CD4-positive, alpha-beta T cell (primary cell): ENCODE measurements around the gene TPD52L1. TPM values are rescaled to one million over a fixed set of nuclear protein-coding genes. Genes with fewer than 3 reads are reported as not detected.

ENCODE experiments used
- ATAC-seq: fragments of 200-7000 bp; cut with Tn5 transposase; one replicate; pipeline ENCODE4 v1.10.0; 2022; ENCODE audit warnings: mild to moderate bottlenecking; ENCODE audit not compliant: poor library complexity
- CTCF ChIA-PET: fragments of 350-600 bp; sonication (Branson Sonifier 250); formaldehyde crosslinking; loops from one replicate; lab custom pipeline; 2021; ENCODE audit warnings: antibody characterized with exemption, inconsistent platforms; lab: Charles Lee
- POLR2A ChIA-PET: fragments of 350-600 bp; sonication (Branson Sonifier 250); formaldehyde crosslinking; loops from one replicate; lab custom pipeline; 2021; ENCODE audit warnings: antibody characterized with exemption, inconsistent platforms; lab: Charles Lee
- DNase-seq, 14 experiments: peaks; one replicate each; pipeline ENCODE4 v3.0.0-alpha.2; 2013 to 2020; ENCODE audit warnings: mixed read lengths in 2 of 14
- H3K27ac ChIP-seq, 2 donors: one replicate each; pipeline versions ENCODE4 v1.5.1 to v1.7.0; 2013; ENCODE audit warnings: low read length in 2 of 2, low read depth in 1 of 2, mild to moderate bottlenecking in 1 of 2
- H3K27me3 ChIP-seq, 2 experiments: 1 replicate in 1 of 2; 2 replicates in 1 of 2; pipeline versions ENCODE4 v1.6.1 to v1.7.0; 2013; ENCODE audit warnings: low read length in 2 of 2, control low read depth in 1 of 2, mild to moderate bottlenecking in 1 of 2, moderate library complexity in 1 of 2; ENCODE audit not compliant: insufficient read depth in 2 of 2, control insufficient read depth in 1 of 2
- H3K36me3 ChIP-seq: one replicate; pipeline ENCODE4 v1.6.1; 2013; ENCODE audit warnings: low read length, control low read depth; ENCODE audit not compliant: insufficient read depth
- H3K4me1 ChIP-seq: one replicate; pipeline ENCODE4 v1.6.1; 2013; ENCODE audit warnings: low read length, control low read depth; ENCODE audit not compliant: insufficient read depth
- H3K4me3 ChIP-seq: one replicate; pipeline ENCODE4 v1.5.1; 2013; ENCODE audit warnings: mild to moderate bottlenecking, low read length, moderate library complexity
- H3K9me3 ChIP-seq, 2 experiments: 1 replicate in 1 of 2; 2 replicates in 1 of 2; pipeline versions ENCODE4 v1.6.1 to v1.7.0; 2013; ENCODE audit warnings: low read length in 2 of 2, mild to moderate bottlenecking in 2 of 2, control low read depth in 1 of 2, moderate library complexity in 1 of 2; ENCODE audit not compliant: control insufficient read depth in 1 of 2, insufficient read depth in 1 of 2
- H3K27ac Mint-ChIP-seq: one replicate; pipeline ENCODE4 v1.8.0; 2020; ENCODE audit warnings: mixed read lengths
- H3K27me3 Mint-ChIP-seq: one replicate; pipeline ENCODE4 v1.8.0; 2021; ENCODE audit warnings: mixed read lengths
- H3K36me3 Mint-ChIP-seq: one replicate; pipeline ENCODE4 v1.8.0; 2021; ENCODE audit warnings: low read depth, mixed read lengths
- H3K4me1 Mint-ChIP-seq: one replicate; pipeline ENCODE4 v1.8.0; 2021; ENCODE audit warnings: low read depth, mixed read lengths
- H3K4me3 Mint-ChIP-seq: one replicate; pipeline ENCODE4 v1.8.0; 2020; ENCODE audit warnings: mild to moderate bottlenecking, mixed read lengths
- H3K9me3 Mint-ChIP-seq: one replicate; pipeline ENCODE4 v1.8.0; 2020; ENCODE audit warnings: mixed read lengths
- intact Hi-C, 2 experiments: fragments of 100-400 bp; cut with DNase I in 1 of 2; cut with micrococcal nuclease in 1 of 2; formaldehyde crosslinking; loops; one replicate each; pipeline versions ENCODE4 v1.15.1 to v1.9.0; 2023 to 2025; cut with DNase I, micrococcal nuclease
- total RNA-seq, 174 experiments: library from RNA in 2 of 174; stranded (reverse) in 2 of 174; gene quantifications; one replicate each; pipeline ENCODE4 v1.2.3 and lab custom pipeline; 2021 to 2026
- TF ChIP-seq, protein P1 (sequence below): fragments of 200-600 bp; IDR thresholded peaks from one replicate; pipeline ENCODE4 v1.8.0; 2022; ENCODE audit warnings: antibody characterized with exemption, mild to moderate bottlenecking

The TPD52L1 gene
- total RNA-seq, 2 experiments from 2014 or later, result not detected

- H3K27me3 ChIP-seq, result no peaks in the 10 kb centered on the region
- H3K36me3 ChIP-seq, result peaks cover 50% of the 10 kb centered on the region
- TF ChIP-seq, protein P1, sequence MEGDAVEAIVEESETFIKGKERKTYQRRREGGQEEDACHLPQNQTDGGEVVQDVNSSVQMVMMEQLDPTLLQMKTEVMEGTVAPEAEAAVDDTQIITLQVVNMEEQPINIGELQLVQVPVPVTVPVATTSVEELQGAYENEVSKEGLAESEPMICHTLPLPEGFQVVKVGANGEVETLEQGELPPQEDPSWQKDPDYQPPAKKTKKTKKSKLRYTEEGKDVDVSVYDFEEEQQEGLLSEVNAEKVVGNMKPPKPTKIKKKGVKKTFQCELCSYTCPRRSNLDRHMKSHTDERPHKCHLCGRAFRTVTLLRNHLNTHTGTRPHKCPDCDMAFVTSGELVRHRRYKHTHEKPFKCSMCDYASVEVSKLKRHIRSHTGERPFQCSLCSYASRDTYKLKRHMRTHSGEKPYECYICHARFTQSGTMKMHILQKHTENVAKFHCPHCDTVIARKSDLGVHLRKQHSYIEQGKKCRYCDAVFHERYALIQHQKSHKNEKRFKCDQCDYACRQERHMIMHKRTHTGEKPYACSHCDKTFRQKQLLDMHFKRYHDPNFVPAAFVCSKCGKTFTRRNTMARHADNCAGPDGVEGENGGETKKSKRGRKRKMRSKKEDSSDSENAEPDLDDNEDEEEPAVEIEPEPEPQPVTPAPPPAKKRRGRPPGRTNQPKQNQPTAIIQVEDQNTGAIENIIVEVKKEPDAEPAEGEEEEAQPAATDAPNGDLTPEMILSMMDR, result no peak
- H3K4me3 ChIP-seq, result no peak overlapping the region
- DNase-seq (no peak), ATAC-seq (no peak)
- intact Hi-C loops, result no loop called here
- H3K27ac ChIP-seq, result no peak overlapping the region
- Mint-ChIP-seq H3K36me3 (peaks cover 94% of the 10 kb centered on the region), H3K4me3 (no peak overlapping the region), H3K9me3 (no peaks in the 10 kb centered on the region), H3K27me3 (no peaks in the 10 kb centered on the region), H3K27ac (peak overlapping the region; percentile 30), H3K4me1 (peaks cover 68% of the 10 kb centered on the region)
- H3K4me1 ChIP-seq, result peaks cover 16% of the 10 kb centered on the region
- POLR2A ChIA-PET, result no interaction called here
- H3K9me3 ChIP-seq, result no peaks in the 10 kb centered on the region
- CTCF ChIA-PET, result no interaction called here
These were observed 142.9 kb downstream of the TPD52L1 start for GRCh38 chr6:125296471-125296870.

DNA sequence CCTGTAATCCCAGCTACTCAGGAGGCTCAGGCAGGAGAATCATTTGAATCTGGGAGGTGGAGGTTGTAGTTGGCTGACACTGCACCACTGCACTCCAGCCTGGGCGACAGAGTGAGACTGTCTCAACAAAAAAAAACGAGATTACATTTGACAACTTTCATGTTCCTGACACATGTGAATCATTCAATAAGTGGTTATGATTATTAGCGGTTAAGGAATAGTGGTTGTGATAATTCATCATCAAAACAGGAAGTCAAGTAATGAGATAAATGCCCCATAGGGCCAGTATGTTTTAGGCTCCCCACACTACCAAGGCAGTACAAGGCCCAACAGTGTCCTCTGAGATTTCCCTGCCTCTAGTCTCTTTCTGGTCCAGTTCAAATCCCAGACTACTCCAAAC lies 145.7 kb downstream of the TPD52L1 start:
- no peaks in the 10 kb centered on the region for H3K27me3 Mint-ChIP-seq
- H3K4me1 ChIP-seq, result peaks cover 32% of the 10 kb centered on the region
- H3K9me3 ChIP-seq, result no peaks in the 10 kb centered on the region
- no peak overlapping the region for H3K4me3 ChIP-seq
- H3K27me3 ChIP-seq, result no peaks in the 10 kb centered on the region
- peak overlapping the region; percentile 90 for H3K27ac Mint-ChIP-seq
- H3K36me3 Mint-ChIP-seq, result peaks cover 66% of the 10 kb centered on the region
- H3K36me3 ChIP-seq, result peaks cover 27% of the 10 kb centered on the region
- POLR2A ChIA-PET, result interaction anchor here (6.2 kb wide), 1 partner anchor 492 kb away, joined by 44 read pairs; the partner anchor contains the start of gene NCOA7
- no peak for ATAC-seq
- CTCF ChIA-PET, result no interaction called here
- H3K4me1 Mint-ChIP-seq, result peaks cover 78% of the 10 kb centered on the region
- no peaks in the 10 kb centered on the region for H3K9me3 Mint-ChIP-seq
- TF ChIP-seq, protein P1, result no peak
- intact Hi-C loops, result no loop called here
- peak in 4 of 14 experiments; percentile 6 to 52 (median 24) for DNase-seq
- peak overlapping the region; percentile 91 for H3K4me3 Mint-ChIP-seq
- H3K27ac ChIP-seq, result no peak overlapping the region

GRCh38 chr6:125300992-125301434 lies 147.4 kb downstream of the TPD52L1 start:
- CTCF ChIA-PET, result interaction anchor here (1.0 kb wide), 1 partner anchor 490 kb away, joined by 5 read pairs; the partner anchor contains the start of gene NCOA7
- POLR2A ChIA-PET, result interaction anchor here (1.4 to 6.2 kb wide), 6 partner anchors 8 to 686 kb away, joined by 6 to 44 read pairs (median 11); partner anchors contain the start of genes NCOA7 and TRMT11
- H3K4me1 ChIP-seq, result peaks cover 32% of the 10 kb centered on the region

More at GRCh38 chr6:125300992-125301434, 147.4 kb downstream of the TPD52L1 start:
- H3K27ac Mint-ChIP-seq, result peak overlapping the region; percentile 90
- H3K27me3 ChIP-seq, result no peaks in the 10 kb centered on the region
- ATAC-seq, result no peak
- peaks cover 24% of the 10 kb centered on the region for H3K36me3 ChIP-seq
- intact Hi-C loops, result loop anchor here (5.0 kb wide), 2 partner anchors 686 to 1911 kb away; partner anchors contain the start of gene TRMT11 (in 1 of the 2)
- peak overlapping the region; percentile 91 for H3K4me3 Mint-ChIP-seq
- H3K4me3 ChIP-seq, result peak overlapping the region; percentile 64
- H3K4me1 Mint-ChIP-seq, result peaks cover 71% of the 10 kb centered on the region
- H3K36me3 Mint-ChIP-seq, result peaks cover 49% of the 10 kb centered on the region
- no peaks in the 10 kb centered on the region for H3K9me3 Mint-ChIP-seq
- peak in 1 of 14 experiments; percentile 18 for DNase-seq
- peak overlapping the region; percentile 66 for H3K27ac ChIP-seq
- H3K27me3 Mint-ChIP-seq, result peaks cover under 1% of the 10 kb centered on the region
- TF ChIP-seq, protein P1, result no peak
- no peaks in the 10 kb centered on the region for H3K9me3 ChIP-seq
